ENCODE measurements around the gene ABCB11. TPM values are rescaled to one million over a fixed set of nuclear protein-coding genes. Genes with fewer than 3 reads are reported as not detected.
"Not testable (repeated sequence)": the region's sequence is repeated elsewhere in the genome, so short reads cannot be mapped to it uniquely, and the experiment has no call there.

Gene ABCB11
- total RNA-seq, 1 donor from 2014 or later = 0.24 TPM

DNA sequence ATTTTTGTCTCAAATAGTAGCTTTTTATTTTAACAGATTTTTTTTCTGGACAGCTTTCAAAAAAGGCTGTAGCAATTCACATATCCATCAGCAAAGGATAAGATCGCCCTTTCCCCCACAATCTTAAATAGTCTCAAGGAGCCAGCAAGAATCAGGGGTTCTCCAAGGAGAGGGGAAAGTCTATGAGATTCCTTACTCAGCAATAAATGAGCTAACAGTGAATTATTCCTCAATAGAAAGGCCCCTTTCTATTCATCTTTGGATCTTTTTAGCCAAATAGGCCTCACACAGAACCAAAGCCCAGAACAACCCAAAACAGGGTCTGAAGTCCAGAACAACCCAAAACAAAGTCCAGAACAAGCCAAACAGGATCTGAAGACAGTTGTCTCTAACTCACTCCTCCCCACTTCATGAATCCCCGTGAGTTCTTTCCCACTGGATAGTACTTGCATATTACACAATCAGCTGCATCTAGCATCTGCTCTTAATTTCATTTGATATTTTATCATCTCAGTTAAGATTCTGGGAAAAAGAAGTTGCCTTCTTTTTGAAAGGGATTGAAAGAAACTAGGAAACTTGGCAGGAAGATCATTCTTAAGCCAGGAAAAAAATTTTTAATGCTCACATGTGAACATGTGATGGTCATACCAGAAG is 34.9 kb upstream of the ABCB11 start:
- Mint-ChIP-seq H3K27me3 (no peaks in the 10 kb centered on the region), H3K27ac (no peak overlapping the region), H3K4me3 (no peak overlapping the region), H3K36me3 (no peaks in the 10 kb centered on the region), H3K9me3 (no peaks in the 10 kb centered on the region), H3K4me1 (ENCODE audit: unreplicated experiment) (no peaks in the 10 kb centered on the region)
- DNase-seq (ENCODE audit: extremely low spot score, unreplicated experiment) = no peak
- TF ChIP-seq, protein P1, sequence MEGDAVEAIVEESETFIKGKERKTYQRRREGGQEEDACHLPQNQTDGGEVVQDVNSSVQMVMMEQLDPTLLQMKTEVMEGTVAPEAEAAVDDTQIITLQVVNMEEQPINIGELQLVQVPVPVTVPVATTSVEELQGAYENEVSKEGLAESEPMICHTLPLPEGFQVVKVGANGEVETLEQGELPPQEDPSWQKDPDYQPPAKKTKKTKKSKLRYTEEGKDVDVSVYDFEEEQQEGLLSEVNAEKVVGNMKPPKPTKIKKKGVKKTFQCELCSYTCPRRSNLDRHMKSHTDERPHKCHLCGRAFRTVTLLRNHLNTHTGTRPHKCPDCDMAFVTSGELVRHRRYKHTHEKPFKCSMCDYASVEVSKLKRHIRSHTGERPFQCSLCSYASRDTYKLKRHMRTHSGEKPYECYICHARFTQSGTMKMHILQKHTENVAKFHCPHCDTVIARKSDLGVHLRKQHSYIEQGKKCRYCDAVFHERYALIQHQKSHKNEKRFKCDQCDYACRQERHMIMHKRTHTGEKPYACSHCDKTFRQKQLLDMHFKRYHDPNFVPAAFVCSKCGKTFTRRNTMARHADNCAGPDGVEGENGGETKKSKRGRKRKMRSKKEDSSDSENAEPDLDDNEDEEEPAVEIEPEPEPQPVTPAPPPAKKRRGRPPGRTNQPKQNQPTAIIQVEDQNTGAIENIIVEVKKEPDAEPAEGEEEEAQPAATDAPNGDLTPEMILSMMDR (conservative IDR thresholded peaks at IDR 0.05) = no peak

DNA sequence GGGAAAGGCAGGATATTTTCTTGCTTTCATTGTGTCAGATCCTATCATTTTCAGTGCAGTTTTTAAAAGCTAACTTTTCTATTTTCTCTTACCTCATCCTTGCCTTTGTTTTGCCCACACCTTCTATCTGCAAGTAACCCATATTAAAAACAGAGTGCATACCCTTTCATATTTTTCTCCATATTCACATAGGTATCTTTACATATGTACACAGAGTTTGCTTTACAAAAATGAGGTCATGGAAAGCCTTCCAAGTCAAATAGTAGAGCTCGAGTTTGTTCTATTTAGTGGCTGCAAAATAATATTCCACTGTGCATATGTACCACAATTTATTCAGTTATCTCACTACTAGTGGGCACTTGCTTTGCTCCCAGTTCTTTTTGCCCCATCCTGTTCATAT is 34.3 kb upstream of the ABCB11 start:
- Mint-ChIP-seq H3K27me3 (no peaks in the 10 kb centered on the region), H3K36me3 (no peaks in the 10 kb centered on the region), H3K4me3 (no peak overlapping the region), H3K4me1 (ENCODE audit: unreplicated experiment) (no peaks in the 10 kb centered on the region), H3K9me3 (no peaks in the 10 kb centered on the region), H3K27ac (no peak overlapping the region)
- TF ChIP-seq, protein P1 (conservative IDR thresholded peaks at IDR 0.05) = no peak
- DNase-seq (ENCODE audit: extremely low spot score, unreplicated experiment) = no peak

DNA sequence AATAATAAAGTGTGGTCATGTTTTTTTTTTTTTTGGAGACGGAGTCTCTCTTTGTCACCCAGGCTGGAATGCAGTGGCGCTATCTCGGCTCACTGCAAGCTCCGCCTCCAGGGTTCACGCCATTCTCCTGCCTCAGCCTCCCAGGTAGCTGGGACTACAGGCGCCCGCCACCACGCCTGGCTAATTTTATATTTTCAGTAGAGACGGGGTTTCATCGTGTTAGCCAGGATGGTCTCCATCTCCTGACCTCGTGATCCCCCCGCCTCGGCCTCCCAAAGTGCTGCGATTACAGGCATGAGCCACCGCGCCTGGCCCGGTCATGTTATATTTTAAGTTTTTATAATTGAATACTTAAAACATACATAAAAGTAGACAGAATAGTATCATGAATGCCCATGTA is 33.1 kb upstream of the ABCB11 start:
- H3K36me3 Mint-ChIP-seq; H3K27ac Mint-ChIP-seq; H3K4me1 Mint-ChIP-seq (ENCODE audit: unreplicated experiment); H3K4me3 Mint-ChIP-seq; DNase-seq (ENCODE audit: extremely low spot score, unreplicated experiment); H3K9me3 Mint-ChIP-seq; H3K27me3 Mint-ChIP-seq: not testable (repeated sequence)

DNA sequence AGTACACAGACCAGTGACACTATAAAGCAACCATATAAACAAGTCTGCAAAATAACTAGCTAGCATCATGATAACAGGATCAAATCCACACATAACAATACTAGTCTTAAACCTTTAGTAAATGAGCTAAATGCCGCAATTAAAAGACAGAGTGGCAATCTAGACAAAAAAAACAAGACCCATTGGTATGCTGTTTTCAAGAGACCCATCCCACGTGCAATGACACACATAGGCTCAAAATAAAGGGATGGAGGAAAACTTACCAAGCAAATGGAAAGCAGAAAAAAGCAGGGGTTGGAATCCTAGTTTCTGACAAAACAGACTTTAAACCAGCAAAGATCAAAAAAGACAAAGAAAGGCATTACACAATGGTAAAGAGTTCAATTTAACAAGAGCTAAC is 23.5 kb upstream of the ABCB11 start:
- not testable (repeated sequence) for DNase-seq (ENCODE audit: extremely low spot score, unreplicated experiment)

DNA sequence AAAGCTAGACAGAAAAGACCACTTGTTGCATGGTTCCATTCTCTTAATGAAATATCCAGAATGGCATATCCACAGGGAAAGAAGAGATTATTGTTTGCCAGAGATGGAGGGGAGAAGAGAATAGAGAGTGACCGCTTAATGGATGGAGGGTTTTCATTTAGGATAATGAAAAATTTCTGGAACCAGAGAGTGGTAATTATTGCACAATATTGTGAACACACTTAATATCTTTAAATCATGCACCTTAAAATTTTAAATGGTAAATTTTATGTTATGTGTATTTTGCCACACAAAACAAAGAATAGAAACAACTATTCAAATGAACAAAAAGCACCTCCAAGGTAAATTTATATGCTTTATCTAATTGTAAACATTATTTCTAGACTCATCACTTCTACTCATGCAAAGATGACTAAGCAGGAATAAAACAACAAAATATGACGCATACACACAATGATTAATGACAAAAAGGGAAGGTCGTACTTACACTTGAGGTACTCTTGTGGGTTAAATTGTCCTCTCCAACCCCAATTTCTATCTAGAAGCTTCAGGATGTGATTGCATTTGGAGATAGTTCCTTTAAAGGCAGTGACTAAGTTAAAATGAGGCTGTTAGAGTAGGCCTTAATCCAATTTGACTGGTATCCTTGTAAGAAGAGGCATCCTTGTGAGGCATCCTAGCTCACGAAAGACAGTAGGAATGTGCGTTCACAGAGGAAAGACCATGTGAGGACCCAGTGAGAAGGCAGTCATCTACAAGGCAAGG is 19.5 kb upstream of the ABCB11 start:
- H3K9me3 Mint-ChIP-seq = peaks cover 11% of the 10 kb centered on the region
- no peak overlapping the region for H3K27ac Mint-ChIP-seq
- H3K36me3 Mint-ChIP-seq = no peaks in the 10 kb centered on the region
- H3K27me3 Mint-ChIP-seq = no peaks in the 10 kb centered on the region
- TF ChIP-seq, protein P1 (conservative IDR thresholded peaks at IDR 0.05) = no peak
- DNase-seq (ENCODE audit: extremely low spot score, unreplicated experiment) = no peak
- H3K4me3 Mint-ChIP-seq = no peak overlapping the region
- H3K4me1 Mint-ChIP-seq (ENCODE audit: unreplicated experiment) = no peaks in the 10 kb centered on the region

More for the DNA sequence above, 23.5 kb upstream of the ABCB11 start:
- H3K4me3 Mint-ChIP-seq; H3K36me3 Mint-ChIP-seq; H3K27me3 Mint-ChIP-seq; H3K27ac Mint-ChIP-seq; H3K4me1 Mint-ChIP-seq (ENCODE audit: unreplicated experiment): not testable (repeated sequence)
- H3K9me3 Mint-ChIP-seq = peaks cover 17% of the 10 kb centered on the region

DNA sequence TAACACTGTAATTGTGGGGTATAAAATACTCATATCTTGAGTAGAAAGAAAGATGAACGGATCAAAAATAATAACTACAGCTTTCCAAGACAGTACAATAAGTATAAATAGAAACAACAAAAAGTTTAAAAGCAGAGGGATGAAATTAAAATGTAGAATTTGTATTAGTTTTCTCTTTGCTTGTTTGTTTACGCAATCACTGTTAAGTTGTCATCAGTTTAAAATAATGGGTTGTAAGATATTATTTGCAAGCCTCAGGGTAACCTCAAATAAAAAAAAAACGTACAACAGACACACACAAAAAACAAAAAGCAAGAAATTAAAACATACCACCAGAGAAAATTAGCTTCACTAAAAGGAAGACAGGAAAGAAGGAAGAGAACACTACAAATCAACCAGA is 18.0 kb upstream of the ABCB11 start:
- H3K9me3 Mint-ChIP-seq = no peaks in the 10 kb centered on the region
- no peaks in the 10 kb centered on the region for H3K27me3 Mint-ChIP-seq
- H3K36me3 Mint-ChIP-seq = no peaks in the 10 kb centered on the region
- H3K4me3 Mint-ChIP-seq = no peak overlapping the region
- H3K27ac Mint-ChIP-seq = no peak overlapping the region
- no peak for DNase-seq (ENCODE audit: extremely low spot score, unreplicated experiment)
- no peaks in the 10 kb centered on the region for H3K4me1 Mint-ChIP-seq (ENCODE audit: unreplicated experiment)
- TF ChIP-seq, protein P1 (conservative IDR thresholded peaks at IDR 0.05) = no peak

All from type B pancreatic cell (in vitro differentiated cells).